OCI-LY7 (cell line): ENCODE measurements around the gene MTERF4.

Experiments used
- EZH2phosphoT487 ChIP-seq: fragments of 200-600 bp; sonication (generic); IDR thresholded peaks from 2 replicates; pipeline ENCODE4 v1.6.1; 2018; ENCODE audit warnings: low read depth, borderline replicate concordance, mild to moderate bottlenecking, mixed run types, antibody characterized with exemption, low read length, moderate library complexity, mixed read lengths
- TF ChIP-seq, protein P1 (sequence below): fragments of 200-600 bp; sonication (generic); conservative IDR thresholded peaks from 2 replicates; pipeline ENCODE4 v1.5.1; 2014; ENCODE audit warnings: mild to moderate bottlenecking, antibody characterized with exemption, low read length, moderate library complexity, mixed read lengths

DNA sequence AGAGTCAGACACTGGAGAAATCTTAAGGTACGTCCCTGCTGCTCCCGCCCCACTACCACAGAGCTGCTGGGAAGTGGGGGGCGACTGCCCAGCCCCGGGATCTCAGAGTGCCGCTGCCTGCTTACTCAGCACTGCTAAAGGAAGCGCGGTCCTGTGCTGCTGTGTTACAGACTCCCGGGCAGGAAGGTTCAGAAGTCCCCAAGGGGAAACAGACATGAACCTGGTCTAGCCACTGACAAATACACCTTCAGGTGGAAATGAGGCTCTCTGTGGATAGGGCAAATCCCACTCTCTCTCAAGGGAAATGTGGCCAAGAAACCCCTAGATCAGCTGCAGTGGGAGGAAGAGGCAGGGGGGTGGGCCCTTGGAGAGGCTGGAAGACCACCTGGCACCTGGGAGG, 13.7 kb downstream of the MTERF4 start:
- TF ChIP-seq, protein P1, sequence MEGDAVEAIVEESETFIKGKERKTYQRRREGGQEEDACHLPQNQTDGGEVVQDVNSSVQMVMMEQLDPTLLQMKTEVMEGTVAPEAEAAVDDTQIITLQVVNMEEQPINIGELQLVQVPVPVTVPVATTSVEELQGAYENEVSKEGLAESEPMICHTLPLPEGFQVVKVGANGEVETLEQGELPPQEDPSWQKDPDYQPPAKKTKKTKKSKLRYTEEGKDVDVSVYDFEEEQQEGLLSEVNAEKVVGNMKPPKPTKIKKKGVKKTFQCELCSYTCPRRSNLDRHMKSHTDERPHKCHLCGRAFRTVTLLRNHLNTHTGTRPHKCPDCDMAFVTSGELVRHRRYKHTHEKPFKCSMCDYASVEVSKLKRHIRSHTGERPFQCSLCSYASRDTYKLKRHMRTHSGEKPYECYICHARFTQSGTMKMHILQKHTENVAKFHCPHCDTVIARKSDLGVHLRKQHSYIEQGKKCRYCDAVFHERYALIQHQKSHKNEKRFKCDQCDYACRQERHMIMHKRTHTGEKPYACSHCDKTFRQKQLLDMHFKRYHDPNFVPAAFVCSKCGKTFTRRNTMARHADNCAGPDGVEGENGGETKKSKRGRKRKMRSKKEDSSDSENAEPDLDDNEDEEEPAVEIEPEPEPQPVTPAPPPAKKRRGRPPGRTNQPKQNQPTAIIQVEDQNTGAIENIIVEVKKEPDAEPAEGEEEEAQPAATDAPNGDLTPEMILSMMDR, result no peak
- no peak for TF ChIP-seq EZH2phosphoT487
